K562 (cell line): ENCODE measurements around the gene FAM161B. TPM values are rescaled to one million over a fixed set of nuclear protein-coding genes. Genes with fewer than 3 reads are reported as not detected.

ENCODE experiments used
- ATAC-seq: fragments of 200-7000 bp; cut with Tn5 transposase; 3 replicates; pipeline ENCODE4 v1.9.1; 2020; ENCODE audit warnings: moderate library complexity
- BruUV-seq: library from RNA; stranded (reverse); fragments of 400-500 nt; replicated peaks from 2 replicates; lab custom pipeline; 2021; lab: Mats Ljungman, UMichigan
- CTCF ChIA-PET: fragments of 300-600 bp; formaldehyde crosslinking; extraction: SDS; loops from one replicate; lab custom pipeline; 2021; ENCODE audit warnings: low intra/inter-chr PET ratio; lab: Yijun Ruan, JAX
- POLR2A ChIA-PET: fragments of 300-600, 350-650 bp; sonication (Branson Sonifier 250); formaldehyde crosslinking; extraction: SDS; loops from one replicate; lab custom pipeline; 2021; ENCODE audit warnings: antibody characterized with exemption, inconsistent platforms; lab: Yijun Ruan, JAX
- DNase-seq, 4 experiments: peaks; one replicate each; pipeline versions ENCODE4 v3.0.0 to v3.0.0-alpha.2; 2011 to 2018; ENCODE audit warnings: low spot score in 3 of 4, mixed read lengths in 3 of 4; ENCODE audit errors: extremely low read depth in 1 of 4
- FAIRE-seq: peaks from 2 replicates; lab custom pipeline; 2011; peaks lifted over from hg19 to GRCh38; lab: Jason Lieb, UNC
- H2AFZ ChIP-seq: 2 replicates; pipeline ENCODE4 v1.6.0; 2011; ENCODE audit warnings: low read depth, low read length, control low read depth, inconsistent platforms
- H3K27ac ChIP-seq: fragments of 200-600 bp; 3 replicates; pipeline ENCODE4 v1.8.0; 2011; ENCODE audit warnings: low read depth, mild to moderate bottlenecking, control low read depth, inconsistent platforms, low read length, moderate library complexity, mixed read lengths; ENCODE audit errors: extremely low read depth
- H3K27me3 ChIP-seq, 2 experiments: fragments of 300-600 bp in 1 of 2; 2 replicates in 1 of 2; 3 replicates in 1 of 2; pipeline versions ENCODE4 v1.6.0 to v1.8.0; 2011; ENCODE audit warnings: inconsistent platforms in 2 of 2, low read length in 2 of 2, mild to moderate bottlenecking in 1 of 2, mixed read lengths in 1 of 2, moderate library complexity in 1 of 2; ENCODE audit not compliant: control insufficient read depth in 2 of 2, insufficient read depth in 2 of 2
- H3K36me3 ChIP-seq: fragments of 300-600 bp; 3 replicates; pipeline ENCODE4 v1.8.0; 2011; ENCODE audit warnings: mild to moderate bottlenecking, low read length, inconsistent platforms; ENCODE audit not compliant: control insufficient read depth, insufficient read depth
- H3K4me1 ChIP-seq, 2 experiments: fragments of 200-600 bp in 1 of 2; replicated peaks in 1 of 2; 2 replicates in 1 of 2; 3 replicates in 1 of 2; pipeline versions ENCODE4 v1.5.1 to v1.8.0; 2011; ENCODE audit warnings: inconsistent platforms in 2 of 2, low read length in 2 of 2, mild to moderate bottlenecking in 1 of 2, mixed read lengths in 1 of 2, moderate library complexity in 1 of 2; ENCODE audit not compliant: control insufficient read depth in 2 of 2, insufficient read depth in 2 of 2
- H3K4me2 ChIP-seq: 2 replicates; pipeline ENCODE4 v1.6.1; 2011; ENCODE audit warnings: low read length, control low read depth, inconsistent platforms, mixed read lengths; ENCODE audit not compliant: insufficient read depth
- H3K4me3 ChIP-seq: fragments of 200-600 bp; sonication (generic), shearing (Covaris generic); 2 replicates; pipeline ENCODE4 v1.5.1; 2016; ENCODE audit warnings: control low read depth, inconsistent platforms
- H3K79me2 ChIP-seq: fragments of 200-600 bp; 3 replicates; pipeline ENCODE4 v1.8.0; 2011; ENCODE audit warnings: low read length, inconsistent platforms; ENCODE audit not compliant: control insufficient read depth, insufficient read depth
- H3K9ac ChIP-seq, 2 experiments: 2 replicates each; pipeline versions ENCODE4 v1.6.0 to v1.6.1; 2011; ENCODE audit warnings: low read depth in 2 of 2, low read length in 2 of 2, control low read depth in 1 of 2, inconsistent platforms in 1 of 2, mild to moderate bottlenecking in 1 of 2, mixed read lengths in 1 of 2; ENCODE audit not compliant: insufficient read depth in 1 of 2
- H3K9me1 ChIP-seq: one replicate; pipeline ENCODE4 v1.6.0; 2011; ENCODE audit warnings: inconsistent platforms, mild to moderate bottlenecking, low read length, moderate library complexity; ENCODE audit not compliant: control insufficient read depth, insufficient read depth
- H3K9me3 ChIP-seq: replicated peaks from 2 replicates; pipeline ENCODE4 v1.5.1; 2011; ENCODE audit warnings: low read depth, low read length, inconsistent platforms; ENCODE audit not compliant: control insufficient read depth, insufficient read depth
- H4K20me1 ChIP-seq: replicated peaks from 2 replicates; pipeline ENCODE4 v1.6.1; 2011; ENCODE audit warnings: low read length, inconsistent platforms, mixed read lengths; ENCODE audit not compliant: control insufficient read depth, insufficient read depth
- NKRF ChIP-seq: fragments of 450-650 bp; IDR thresholded peaks from 2 replicates; pipeline ENCODE4 v1.6.1; 2016; ENCODE audit warnings: borderline replicate concordance
- ZSCAN32 ChIP-seq: fragments of 450-650 bp; formaldehyde crosslinking; IDR thresholded peaks from 2 replicates; pipeline ENCODE4 v1.4.0; 2020; ENCODE audit warnings: mild to moderate bottlenecking, moderate library complexity
- WGBS: fragments of 100-300 bp; shearing (Covaris generic); methylation state at CpG from one replicate; pipeline ENCODE4 v1.1.6; 2016; ENCODE audit warnings: low coverage, mixed read lengths; ENCODE audit not compliant: insufficient coverage; ENCODE audit errors: missing lambda C conversion rate; 5-methylcytosine and 5-hydroxymethylcytosine counted together
- in situ Hi-C: fragments of 300-500 bp; cut with MboI; formaldehyde crosslinking; loops from 4 replicates; pipeline ENCODE4 v1.15.0; 2018; ENCODE audit warnings: inconsistent platforms, mixed read lengths
- intact Hi-C: fragments of 100-400 bp; cut with micrococcal nuclease; formaldehyde crosslinking; loops from 2 replicates; pipeline ENCODE4 v1.14.2; 2022
- polyA plus RNA-seq, 8 experiments: library from polyadenylated mRNA; depleted of rRNA in 4 of 8; stranded (reverse) in 5 of 8; unstranded in 3 of 8; fragments of >200 nt; fragmentation: Nextera tagmentation in 2 of 8; fragmentation: Illumina TruSeq in 1 of 8; extraction: Ambion mirVana in 2 of 8; extraction: Trizol in 1 of 8; gene quantifications; 2 replicates each; pipeline versions ENCODE4 v1.2.1 to v1.2.3, GENCODE V29; 2011 to 2014; ENCODE audit warnings: inconsistent platforms in 1 of 8, missing spikeins in 1 of 8
- total RNA-seq, 7 experiments: library from RNA; depleted of rRNA in 6 of 7; stranded (reverse); fragments of >200 nt in 6 of 7; fragmentation: Illumina TruSeq in 2 of 7; extraction: Trizol in 2 of 7; gene quantifications; 2 replicates each; pipeline versions ENCODE4 v1.2.1 to v1.2.3, GENCODE V29; 2011 to 2021; ENCODE audit warnings: low replicate concordance in 1 of 7

The FAM161B gene
- total and polyA plus RNA-seq, 9 of the 15 experiments (the other 6 are each of a cell fraction or from before 2014, with no cell fraction given): 0.15 to 1.3 (median 0.84) TPM

- in situ Hi-C loops (no loop called here), intact Hi-C loops (loop anchor here (5.0 kb wide), 1 partner anchor 145 kb away; no protein-coding TSS in a partner anchor)
- DNase-seq (no peak), FAIRE-seq (no peak), ATAC-seq (no peak)
- Histone ChIP-seq H3K36me3 (peaks cover 8% of the 10 kb centered on the region; the same call in 2 of the 3 replicates), H3K4me3 (peak overlapping the region; percentile 86), H3K4me2 (peak overlapping the region; percentile 94), H3K27ac (peak overlapping the region; percentile 96), H3K9me3 (no peaks in the 10 kb centered on the region), H3K9me1 (no peaks in the 10 kb centered on the region), H3K79me2 (peaks cover 70% of the 10 kb centered on the region), H2AFZ (no peak overlapping the region), H3K27me3 (no peaks in the 10 kb centered on the region), H3K4me1 (peaks cover 4 to 6% of the 10 kb centered on the region in 2 experiments; a peak in 4 of 5 replicates), H4K20me1 (no peaks in the 10 kb centered on the region), H3K9ac (peak overlapping the region; percentile 90 to 96)
- ChIA-PET POLR2A (interaction anchor here (0.6 to 3.4 kb wide), 8 partner anchors 9 to 869 kb away, joined by 3 to 15 read pairs (median 7); partner anchors contain the start of gene PTGR2), CTCF (no interaction called here)
- WGBS: 0% methylated on average over 5 of the region's 7 CpGs
- TF ChIP-seq ZSCAN32 (CRISPR knock-in tag) (no peak), NKRF (0 out of 2 replicates have a peak, but pooled peaks have one; percentile 2)
- BruUV-seq: no TSS peak
These were observed 62.6 kb downstream of the FAM161B start for GRCh38 chr14:73887318-73887616.
